Measurements from ENCODE around the gene ENKD1. TPM values are rescaled to one million over a fixed set of nuclear protein-coding genes. Genes with fewer than 3 reads are reported as not detected.

ENKD1 gene
- total RNA-seq, 1 experiment from 2014 or later = 8.9 TPM

- H3K27me3 Mint-ChIP-seq (ENCODE audit: insufficient read depth, unreplicated experiment) = no peaks in the 10 kb centered on the region
- H3K9me3 ChIP-seq = peaks cover 14% of the 10 kb centered on the region
- H3K9me3 Mint-ChIP-seq (ENCODE audit: unreplicated experiment) = peaks cover 9% of the 10 kb centered on the region
- DNase-seq = no peak
- H3K4me1 ChIP-seq = peaks cover 21% of the 10 kb centered on the region
- H3K4me3 ChIP-seq (ENCODE audit: low read depth, low read length) = no peak overlapping the region
- no peaks in the 10 kb centered on the region; the same call in 1 of the 2 replicates for H3K36me3 ChIP-seq (ENCODE audit: control insufficient read depth, insufficient read depth, low read length)
- intact Hi-C loops (cut with micrococcal nuclease; ENCODE audit: unreplicated experiment) = no loop called here
- peaks cover 16% of the 10 kb centered on the region for H3K4me1 Mint-ChIP-seq (ENCODE audit: low read depth, unreplicated experiment)
- H3K36me3 Mint-ChIP-seq (ENCODE audit: insufficient read depth, unreplicated experiment) = peaks cover 11% of the 10 kb centered on the region
- no peaks in the 10 kb centered on the region for H3K27me3 ChIP-seq (replicated peaks; ENCODE audit: control insufficient read depth, insufficient read depth, low read length)
- no peak for TF ChIP-seq CTCF (IDR thresholded peaks at IDR 0.05; ENCODE audit: insufficient read depth in 1 of 2, low read depth in 1 of 2, low read length in 1 of 2, severe bottlenecking in 1 of 2, unreplicated experiment in 1 of 2)
- no peak overlapping the region for H3K4me3 Mint-ChIP-seq (ENCODE audit: unreplicated experiment)
- ChIA-PET POLR2A (interaction anchor here (1.4 kb wide), 1 partner anchor 18 kb away, joined by 4 read pairs; the partner anchor contains the start of gene GFOD2), CTCF (no interaction called here)
- H3K27ac Mint-ChIP-seq (ENCODE audit: unreplicated experiment) = no peak overlapping the region
- BruUV-seq (replicated peaks) = no TSS peak
Measured at GRCh38 chr16:67701420-67701819, 34.9 kb upstream of the ENKD1 start.

- H3K4me3 Mint-ChIP-seq (ENCODE audit: unreplicated experiment) = no peak overlapping the region
- H3K27me3 Mint-ChIP-seq (ENCODE audit: insufficient read depth, unreplicated experiment) = no peaks in the 10 kb centered on the region
- POLR2A ChIA-PET = no interaction called here
- peaks cover 9% of the 10 kb centered on the region for H3K9me3 Mint-ChIP-seq (ENCODE audit: unreplicated experiment)
- CTCF ChIA-PET = no interaction called here
- peaks cover 21% of the 10 kb centered on the region for H3K4me1 ChIP-seq
- no peaks in the 10 kb centered on the region; the same call in 1 of the 2 replicates for H3K36me3 ChIP-seq (ENCODE audit: control insufficient read depth, insufficient read depth, low read length)
- peaks cover 14% of the 10 kb centered on the region for H3K9me3 ChIP-seq
- BruUV-seq (replicated peaks) = no TSS peak
- no peak overlapping the region for H3K27ac Mint-ChIP-seq (ENCODE audit: unreplicated experiment)
- H3K4me1 Mint-ChIP-seq (ENCODE audit: low read depth, unreplicated experiment) = peaks cover 16% of the 10 kb centered on the region
- no peak overlapping the region for H3K4me3 ChIP-seq (ENCODE audit: low read depth, low read length)
- intact Hi-C loops (cut with micrococcal nuclease; ENCODE audit: unreplicated experiment) = no loop called here
- no peak for DNase-seq
- H3K27me3 ChIP-seq (replicated peaks; ENCODE audit: control insufficient read depth, insufficient read depth, low read length) = no peaks in the 10 kb centered on the region
- TF ChIP-seq CTCF (IDR thresholded peaks at IDR 0.05; ENCODE audit: insufficient read depth in 1 of 2, low read depth in 1 of 2, low read length in 1 of 2, severe bottlenecking in 1 of 2, unreplicated experiment in 1 of 2) = no peak
- H3K36me3 Mint-ChIP-seq (ENCODE audit: insufficient read depth, unreplicated experiment) = peaks cover 19% of the 10 kb centered on the region
Measured at GRCh38 chr16:67699265-67699664, 32.7 kb upstream of the ENKD1 start.

DNA sequence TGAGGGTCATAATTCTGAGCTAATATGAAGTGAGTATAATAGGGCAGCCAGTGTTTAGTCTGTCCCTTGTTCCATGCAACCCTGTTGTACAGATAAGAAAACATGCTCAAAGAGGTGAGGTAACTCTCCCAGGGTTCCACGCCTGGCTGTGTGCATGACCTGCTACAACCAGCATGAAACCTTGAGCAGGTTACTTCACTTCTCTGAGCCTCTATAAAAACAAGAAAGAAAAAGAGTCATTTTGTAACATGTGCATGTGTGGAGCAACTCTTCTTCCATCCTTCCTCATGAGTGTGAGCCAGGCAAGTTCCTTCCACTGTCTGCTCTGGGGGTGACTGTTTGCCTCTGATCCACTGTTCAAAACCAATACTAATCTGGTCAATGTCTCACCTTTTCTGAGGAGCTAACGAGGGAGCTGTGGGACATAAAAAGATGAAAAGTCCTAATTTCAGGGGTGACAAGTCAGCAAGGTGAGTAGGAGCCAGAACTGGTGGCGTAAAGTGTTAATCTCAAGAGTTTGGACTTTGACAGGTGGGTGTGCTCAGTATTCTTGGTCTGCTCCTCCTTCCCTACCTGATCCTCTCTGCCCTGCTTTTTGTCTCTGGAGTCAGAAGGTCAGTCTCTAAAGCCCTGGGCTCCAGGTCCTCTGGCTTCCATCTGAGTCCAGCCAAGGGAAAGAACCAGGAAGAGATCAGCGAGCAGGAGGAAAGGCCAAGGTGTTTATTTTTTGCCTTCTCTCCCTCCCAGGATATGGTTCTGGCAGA lies 31.1 kb upstream of the ENKD1 start:
- no peak overlapping the region for H3K4me3 ChIP-seq (ENCODE audit: low read depth, low read length)
- intact Hi-C loops (cut with micrococcal nuclease; ENCODE audit: unreplicated experiment) = loop anchor here (1.0 kb wide), 1 partner anchor 19 kb away; no protein-coding TSS in a partner anchor
- CTCF ChIA-PET = interaction anchor here (0.5 kb wide), 1 partner anchor 166 kb away, joined by 3 read pairs; no protein-coding TSS in a partner anchor
- Mint-ChIP-seq H3K27me3 (ENCODE audit: insufficient read depth, unreplicated experiment) (no peaks in the 10 kb centered on the region), H3K36me3 (ENCODE audit: insufficient read depth, unreplicated experiment) (peaks cover 19% of the 10 kb centered on the region), H3K9me3 (ENCODE audit: unreplicated experiment) (peaks cover 9% of the 10 kb centered on the region), H3K4me1 (ENCODE audit: low read depth, unreplicated experiment) (peaks cover 16% of the 10 kb centered on the region), H3K4me3 (ENCODE audit: unreplicated experiment) (no peak overlapping the region), H3K27ac (ENCODE audit: unreplicated experiment) (no peak overlapping the region)
- H3K27me3 ChIP-seq (replicated peaks; ENCODE audit: control insufficient read depth, insufficient read depth, low read length) = no peaks in the 10 kb centered on the region
- POLR2A ChIA-PET = interaction anchor here (0.6 to 1.0 kb wide), 2 partner anchors 18 to 109 kb away, joined by 3 read pairs; partner anchors contain the start of genes RANBP10 and TSNAXIP1
- TF ChIP-seq CTCF (IDR thresholded peaks at IDR 0.05; ENCODE audit: insufficient read depth in 1 of 2, low read depth in 1 of 2, low read length in 1 of 2, severe bottlenecking in 1 of 2, unreplicated experiment in 1 of 2) = no peak
- peaks cover 14% of the 10 kb centered on the region for H3K9me3 ChIP-seq
- DNase-seq = peak; percentile 54 to 56
- no TSS peak for BruUV-seq (replicated peaks)
- H3K36me3 ChIP-seq (ENCODE audit: control insufficient read depth, insufficient read depth, low read length) = no peaks in the 10 kb centered on the region; the same call in 1 of the 2 replicates
- H3K4me1 ChIP-seq = peaks cover 21% of the 10 kb centered on the region
